SK-N-SH treated with all-trans-retinoic acid at 6 μM for 48 hours (cell line): ENCODE measurements around the gene FBXW11.

Experiments used
- ATAC-seq: fragments of 200-7000 bp; cut with Tn5 transposase; 3 replicates; pipeline ENCODE4 v1.9.1; 2020; ENCODE audit warnings: mild to moderate bottlenecking, moderate library complexity
- ARNTL ChIP-seq: fragments of 450-650 bp; formaldehyde crosslinking; IDR thresholded peaks from 2 replicates; pipeline ENCODE4 v1.5.0; 2020; ENCODE audit warnings: low read depth, mild to moderate bottlenecking, moderate library complexity, borderline replicate concordance
- CSDC2 ChIP-seq: fragments of 250-450 bp; sonication (Bioruptor Pico); IDR thresholded peaks from 2 replicates; pipeline ENCODE4 v1.5.0; 2020; ENCODE audit warnings: mild to moderate bottlenecking, moderate library complexity
- CSRNP3 ChIP-seq: fragments of 250-450 bp; sonication (Bioruptor Pico); IDR thresholded peaks from 2 replicates; pipeline ENCODE4 v1.5.1; 2021; ENCODE audit warnings: mild to moderate bottlenecking, moderate library complexity
- GLIS3 ChIP-seq: fragments of 250-450 bp; sonication (Bioruptor Pico); IDR thresholded peaks from 2 replicates; pipeline ENCODE4 v1.5.0; 2020; ENCODE audit warnings: mild to moderate bottlenecking, moderate library complexity
- ISL1 ChIP-seq: fragments of 250-450 bp; sonication (Bioruptor Pico); IDR thresholded peaks from 2 replicates; pipeline ENCODE4 v2.1.2; 2022; ENCODE audit warnings: mild to moderate bottlenecking, moderate library complexity
- OSR1 ChIP-seq: fragments of 250-450 bp; sonication (Bioruptor Pico); IDR thresholded peaks from 2 replicates; pipeline ENCODE4 v1.8.0; 2022; ENCODE audit warnings: moderate library complexity, mild to moderate bottlenecking, inconsistent platforms
- PATZ1 ChIP-seq: fragments of 250-450 bp; sonication (Bioruptor Pico); IDR thresholded peaks from 2 replicates; pipeline ENCODE4 v1.8.0; 2020; ENCODE audit warnings: mild to moderate bottlenecking, moderate library complexity, borderline replicate concordance
- POU6F1 ChIP-seq: fragments of 250-450 bp; sonication (Bioruptor Pico); IDR thresholded peaks from 2 replicates; pipeline ENCODE4 v1.8.0; 2021; ENCODE audit warnings: low read depth, mild to moderate bottlenecking, moderate library complexity, borderline replicate concordance
- PPARA ChIP-seq: fragments of 250-450 bp; sonication (Bioruptor Pico); IDR thresholded peaks from 2 replicates; pipeline ENCODE4 v1.5.0; 2020; ENCODE audit warnings: mild to moderate bottlenecking, borderline replicate concordance
- RARB ChIP-seq: fragments of 250-450 bp; sonication (Bioruptor Pico); IDR thresholded peaks from 2 replicates; pipeline ENCODE4 v1.8.0; 2021; ENCODE audit warnings: mild to moderate bottlenecking, moderate library complexity
- SNAI2 ChIP-seq: fragments of 250-450 bp; sonication (Bioruptor Pico); IDR thresholded peaks from 2 replicates; pipeline ENCODE4 v1.5.0; 2020; ENCODE audit warnings: mild to moderate bottlenecking, moderate library complexity
- TCF4 ChIP-seq: fragments of 250-450 bp; sonication (Bioruptor Pico); IDR thresholded peaks from 2 replicates; pipeline ENCODE4 v1.8.0; 2021; ENCODE audit warnings: mild to moderate bottlenecking, moderate library complexity, borderline replicate concordance
- TOX ChIP-seq: fragments of 250-450 bp; sonication (Bioruptor Pico); IDR thresholded peaks from 2 replicates; pipeline ENCODE4 v1.8.0; 2021; ENCODE audit warnings: mild to moderate bottlenecking, moderate library complexity, borderline replicate concordance
- ZC3H10 ChIP-seq: fragments of 250-450 bp; sonication (Bioruptor Pico); IDR thresholded peaks from 2 replicates; pipeline ENCODE4 v1.5.1; 2021; ENCODE audit warnings: mild to moderate bottlenecking, moderate library complexity
- ZFP3 ChIP-seq: fragments of 250-450 bp; sonication (Bioruptor Pico); IDR thresholded peaks from 2 replicates; pipeline ENCODE4 v1.5.0; 2020; ENCODE audit warnings: mild to moderate bottlenecking, moderate library complexity
- ZFP30 ChIP-seq: fragments of 450-650 bp; formaldehyde crosslinking; IDR thresholded peaks from 2 replicates; pipeline ENCODE4 v1.5.0; 2022; ENCODE audit warnings: mild to moderate bottlenecking, moderate library complexity
- ZNF70 ChIP-seq: fragments of 450-650 bp; formaldehyde crosslinking; IDR thresholded peaks from 2 replicates; pipeline ENCODE4 v1.5.0; 2020; ENCODE audit warnings: mild to moderate bottlenecking, moderate library complexity
- ZNF8 ChIP-seq: fragments of 450-650 bp; formaldehyde crosslinking; IDR thresholded peaks from 2 replicates; pipeline ENCODE4 v1.5.0; 2020; ENCODE audit warnings: mild to moderate bottlenecking, moderate library complexity
- TF ChIP-seq, protein P1 (sequence below): fragments of 250-450 bp; sonication (Bioruptor Pico); IDR thresholded peaks from 2 replicates; pipeline ENCODE4 v1.5.1; 2020; ENCODE audit warnings: low read depth, mild to moderate bottlenecking, moderate library complexity
- TF ChIP-seq, protein P2 (sequence below): fragments of 250-450 bp; sonication (Bioruptor Pico); IDR thresholded peaks from 2 replicates; pipeline ENCODE4 v1.5.0; 2020; ENCODE audit warnings: mild to moderate bottlenecking, moderate library complexity

Gene FBXW11

DNA sequence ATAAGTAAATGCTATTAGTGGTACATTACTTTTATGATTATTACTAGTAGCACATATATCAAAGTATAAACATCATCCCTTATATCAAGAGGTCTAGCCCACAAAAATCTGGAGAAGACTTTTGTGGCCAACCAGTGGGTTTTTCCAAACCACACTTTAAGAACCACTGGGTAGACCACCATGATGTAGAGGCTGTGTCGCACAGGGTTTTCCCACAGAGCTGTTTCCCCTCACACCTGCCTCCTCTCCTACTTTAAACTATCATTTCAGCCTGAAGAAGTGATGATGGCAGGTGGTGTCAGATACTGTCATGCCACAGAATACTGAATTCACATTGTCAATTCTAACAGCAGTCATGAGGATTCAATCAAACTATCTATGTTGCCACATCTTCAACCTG, 109.2 kb downstream of the FBXW11 start:
- TF ChIP-seq, protein P1, sequence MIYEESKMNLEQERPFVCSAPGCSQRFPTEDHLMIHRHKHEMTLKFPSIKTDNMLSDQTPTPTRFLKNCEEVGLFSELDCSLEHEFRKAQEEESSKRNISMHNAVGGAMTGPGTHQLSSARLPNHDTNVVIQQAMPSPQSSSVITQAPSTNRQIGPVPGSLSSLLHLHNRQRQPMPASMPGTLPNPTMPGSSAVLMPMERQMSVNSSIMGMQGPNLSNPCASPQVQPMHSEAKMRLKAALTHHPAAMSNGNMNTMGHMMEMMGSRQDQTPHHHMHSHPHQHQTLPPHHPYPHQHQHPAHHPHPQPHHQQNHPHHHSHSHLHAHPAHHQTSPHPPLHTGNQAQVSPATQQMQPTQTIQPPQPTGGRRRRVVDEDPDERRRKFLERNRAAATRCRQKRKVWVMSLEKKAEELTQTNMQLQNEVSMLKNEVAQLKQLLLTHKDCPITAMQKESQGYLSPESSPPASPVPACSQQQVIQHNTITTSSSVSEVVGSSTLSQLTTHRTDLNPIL = no peak
- TF ChIP-seq ZFP30 (CRISPR knock-in tag) = no peak
- no peak for TF ChIP-seq ARNTL (CRISPR knock-in tag)
- no peak for TF ChIP-seq SNAI2 (CRISPR knock-in tag)
- TF ChIP-seq CSRNP3 = no peak
- no peak for ATAC-seq

DNA sequence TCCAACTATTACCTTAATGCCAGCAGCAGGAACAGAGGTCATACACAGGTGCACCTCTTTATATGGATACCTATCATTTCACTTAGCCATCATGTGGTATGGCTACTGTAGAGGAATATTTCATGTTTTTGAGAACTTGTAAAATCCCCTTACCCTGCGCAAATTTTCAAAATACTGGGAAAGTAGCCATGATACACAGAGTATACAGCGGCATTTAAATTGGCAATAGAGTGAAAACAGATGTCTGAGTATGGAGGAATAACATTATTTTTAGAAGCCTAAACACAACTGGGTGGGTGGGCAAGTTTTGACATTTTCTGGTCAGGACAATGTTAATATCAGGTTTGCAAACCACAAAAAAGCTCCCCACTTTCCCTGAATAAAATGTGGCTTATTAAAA, 111.4 kb downstream of the FBXW11 start:
- ATAC-seq = peak; percentile 72
- no peak for TF ChIP-seq POU6F1 (CRISPR knock-in tag)

GRCh38 chr5:171893290-171893886, 113.0 kb downstream of the FBXW11 start:
- TF ChIP-seq ZNF70 (CRISPR knock-in tag) = no peak
- no peak for TF ChIP-seq ZNF8 (CRISPR knock-in tag)
- peak; percentile 68 for TF ChIP-seq ISL1 (CRISPR knock-in tag)
- TF ChIP-seq, protein P1 = peak; percentile 49; the same call in 1 of the 2 replicates
- TF ChIP-seq PPARA (CRISPR knock-in tag) = no peak
- TF ChIP-seq SNAI2 (CRISPR knock-in tag) = no peak
- ATAC-seq = peak; percentile 88

DNA sequence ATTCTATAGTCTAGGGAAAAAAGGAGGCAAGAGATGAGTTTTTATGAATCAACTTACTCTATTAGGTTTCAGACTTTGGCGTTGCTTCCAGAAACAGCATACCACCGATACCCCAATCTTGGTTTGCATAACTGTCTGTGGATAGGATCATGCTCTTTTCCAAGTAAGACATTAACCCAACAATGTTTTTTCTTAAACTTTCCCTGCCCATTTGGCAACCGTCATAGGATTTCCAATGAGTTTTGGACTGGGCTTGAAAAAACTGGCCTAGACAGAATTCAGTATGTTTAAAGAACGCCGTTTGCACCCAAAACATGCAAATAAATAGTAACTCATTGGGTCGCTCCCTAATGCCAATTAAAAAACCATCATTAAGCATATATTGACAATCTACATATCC, 114.8 kb downstream of the FBXW11 start:
- no peak for ATAC-seq
- no peak for TF ChIP-seq PATZ1 (CRISPR knock-in tag)
- TF ChIP-seq ARNTL (CRISPR knock-in tag) = no peak
- TF ChIP-seq ZC3H10 (CRISPR knock-in tag) = no peak
- TF ChIP-seq CSRNP3 = no peak
- TF ChIP-seq ZFP3 = no peak
- no peak for TF ChIP-seq CSDC2 (CRISPR knock-in tag)

DNA sequence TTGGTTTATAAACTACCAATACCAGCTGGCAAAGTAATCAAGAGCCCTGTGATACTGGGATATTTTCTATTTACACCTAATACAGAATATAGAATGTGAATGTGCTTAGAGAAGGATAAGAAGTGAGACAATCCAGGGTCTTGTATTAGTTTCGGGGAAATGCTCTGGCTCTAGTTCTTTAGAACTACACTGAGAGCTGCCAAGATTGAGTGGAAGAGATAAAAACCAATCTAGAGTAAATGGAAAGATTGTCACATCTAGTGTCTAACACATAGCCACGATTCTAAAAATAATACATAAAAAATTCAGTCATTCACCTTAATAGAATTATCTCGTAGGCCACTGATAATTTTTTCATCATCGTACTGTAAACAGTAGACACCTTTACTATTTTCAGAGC, 115.3 kb downstream of the FBXW11 start:
- ATAC-seq = no peak
- TF ChIP-seq ZFP3 = no peak
- TF ChIP-seq TCF4 (CRISPR knock-in tag) = no peak
- TF ChIP-seq GLIS3 = no peak
- TF ChIP-seq OSR1 (CRISPR knock-in tag) = no peak
- no peak for TF ChIP-seq ISL1 (CRISPR knock-in tag)
- TF ChIP-seq RARB (CRISPR knock-in tag) = no peak
- no peak for TF ChIP-seq ZFP30 (CRISPR knock-in tag)
- TF ChIP-seq, protein P2, sequence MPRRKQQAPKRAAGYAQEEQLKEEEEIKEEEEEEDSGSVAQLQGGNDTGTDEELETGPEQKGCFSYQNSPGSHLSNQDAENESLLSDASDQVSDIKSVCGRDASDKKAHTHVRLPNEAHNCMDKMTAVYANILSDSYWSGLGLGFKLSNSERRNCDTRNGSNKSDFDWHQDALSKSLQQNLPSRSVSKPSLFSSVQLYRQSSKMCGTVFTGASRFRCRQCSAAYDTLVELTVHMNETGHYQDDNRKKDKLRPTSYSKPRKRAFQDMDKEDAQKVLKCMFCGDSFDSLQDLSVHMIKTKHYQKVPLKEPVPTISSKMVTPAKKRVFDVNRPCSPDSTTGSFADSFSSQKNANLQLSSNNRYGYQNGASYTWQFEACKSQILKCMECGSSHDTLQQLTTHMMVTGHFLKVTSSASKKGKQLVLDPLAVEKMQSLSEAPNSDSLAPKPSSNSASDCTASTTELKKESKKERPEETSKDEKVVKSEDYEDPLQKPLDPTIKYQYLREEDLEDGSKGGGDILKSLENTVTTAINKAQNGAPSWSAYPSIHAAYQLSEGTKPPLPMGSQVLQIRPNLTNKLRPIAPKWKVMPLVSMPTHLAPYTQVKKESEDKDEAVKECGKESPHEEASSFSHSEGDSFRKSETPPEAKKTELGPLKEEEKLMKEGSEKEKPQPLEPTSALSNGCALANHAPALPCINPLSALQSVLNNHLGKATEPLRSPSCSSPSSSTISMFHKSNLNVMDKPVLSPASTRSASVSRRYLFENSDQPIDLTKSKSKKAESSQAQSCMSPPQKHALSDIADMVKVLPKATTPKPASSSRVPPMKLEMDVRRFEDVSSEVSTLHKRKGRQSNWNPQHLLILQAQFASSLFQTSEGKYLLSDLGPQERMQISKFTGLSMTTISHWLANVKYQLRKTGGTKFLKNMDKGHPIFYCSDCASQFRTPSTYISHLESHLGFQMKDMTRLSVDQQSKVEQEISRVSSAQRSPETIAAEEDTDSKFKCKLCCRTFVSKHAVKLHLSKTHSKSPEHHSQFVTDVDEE (CRISPR knock-in tag) = no peak
- TF ChIP-seq CSDC2 (CRISPR knock-in tag) = no peak
- no peak for TF ChIP-seq CSRNP3
- TF ChIP-seq TOX (CRISPR knock-in tag) = no peak
- TF ChIP-seq PPARA (CRISPR knock-in tag) = no peak
